ENCODE measurements around the gene OR51B4. TPM values are rescaled to one million over a fixed set of nuclear protein-coding genes. Genes with fewer than 3 reads are reported as not detected.
"Not testable (repeated sequence)": the region's sequence is repeated elsewhere in the genome, so short reads cannot be mapped to it uniquely, and the experiment has no call there.

OR51B4 gene, protein sequence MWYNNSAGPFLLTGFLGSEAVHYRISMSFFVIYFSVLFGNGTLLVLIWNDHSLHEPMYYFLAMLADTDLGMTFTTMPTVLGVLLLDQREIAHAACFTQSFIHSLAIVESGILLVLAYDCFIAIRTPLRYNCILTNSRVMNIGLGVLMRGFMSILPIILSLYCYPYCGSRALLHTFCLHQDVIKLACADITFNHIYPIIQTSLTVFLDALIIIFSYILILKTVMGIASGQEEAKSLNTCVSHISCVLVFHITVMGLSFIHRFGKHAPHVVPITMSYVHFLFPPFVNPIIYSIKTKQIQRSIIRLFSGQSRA
- not detected in 2 replicates for total RNA-seq

DNA sequence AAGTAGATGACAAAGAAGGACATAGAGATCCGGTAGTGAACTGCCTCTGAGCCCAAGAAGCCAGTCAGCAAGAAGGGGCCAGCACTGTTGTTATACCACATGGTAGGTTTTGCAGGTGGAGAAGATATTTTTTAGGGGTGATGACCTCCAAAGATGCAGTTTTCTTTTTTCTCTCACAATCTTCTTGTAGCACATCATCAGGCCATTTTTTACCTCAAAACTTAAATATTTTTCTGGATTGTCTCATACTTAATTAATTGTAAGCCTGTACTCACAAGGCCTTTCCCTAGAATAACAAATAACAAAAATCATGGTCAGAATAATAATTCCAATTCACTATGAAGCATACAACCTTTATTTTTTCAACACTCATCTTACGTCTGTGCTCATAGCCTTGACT, at the start of gene OR51B4:
Gene OR51B4 (minus strand): TSS at position 101 of the 400 bp plus-strand sequence. CDS start 0 bp downstream, at position 101.
- intact Hi-C loops (cut with micrococcal nuclease): no loop called here

DNA sequence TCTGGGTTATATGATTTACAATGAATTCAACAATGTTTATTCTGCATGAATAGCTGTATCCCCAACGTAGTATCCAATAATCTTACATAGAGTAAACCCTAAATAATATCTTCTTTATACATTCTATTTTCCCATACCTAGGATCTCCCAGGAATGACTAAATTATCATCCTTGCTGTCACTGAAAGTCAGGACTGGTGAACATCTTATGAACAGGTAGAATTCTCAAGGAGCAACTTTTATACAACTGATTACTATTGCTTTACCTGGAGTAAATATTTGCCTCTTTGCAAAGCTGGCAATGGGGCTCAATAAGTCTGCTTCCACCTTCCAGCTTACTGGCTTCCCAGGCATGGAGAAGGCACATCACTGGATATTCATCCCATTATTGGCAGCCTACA, 49.5 kb upstream of the OR51B4 start, which contains the start of gene OR51B6:
Gene OR51B6 (plus strand): TSS at position 301 of the 400 bp plus-strand sequence. CDS start 0 bp downstream, at position 301.
- intact Hi-C loops (cut with micrococcal nuclease): no loop called here

DNA sequence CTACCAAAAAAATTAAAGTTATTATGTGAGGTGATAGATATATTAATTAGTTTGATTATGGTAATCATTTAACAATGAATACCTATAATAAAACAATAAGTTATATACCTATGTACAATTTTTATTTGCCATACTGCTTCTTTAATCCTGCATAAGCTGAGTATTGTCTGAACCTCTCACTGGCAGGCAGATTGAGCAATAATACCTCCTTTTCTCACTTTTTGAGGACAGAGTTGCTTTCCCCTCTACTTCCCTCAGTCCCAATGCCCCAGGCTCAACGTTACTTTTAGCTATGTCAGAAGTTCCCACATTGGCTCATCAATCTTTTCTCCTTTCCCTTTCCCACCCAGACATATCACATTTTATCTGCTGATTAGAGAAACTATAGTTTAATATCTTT, 47.8 kb upstream of the OR51B4 start:
- intact Hi-C loops (cut with micrococcal nuclease): no loop called here

DNA sequence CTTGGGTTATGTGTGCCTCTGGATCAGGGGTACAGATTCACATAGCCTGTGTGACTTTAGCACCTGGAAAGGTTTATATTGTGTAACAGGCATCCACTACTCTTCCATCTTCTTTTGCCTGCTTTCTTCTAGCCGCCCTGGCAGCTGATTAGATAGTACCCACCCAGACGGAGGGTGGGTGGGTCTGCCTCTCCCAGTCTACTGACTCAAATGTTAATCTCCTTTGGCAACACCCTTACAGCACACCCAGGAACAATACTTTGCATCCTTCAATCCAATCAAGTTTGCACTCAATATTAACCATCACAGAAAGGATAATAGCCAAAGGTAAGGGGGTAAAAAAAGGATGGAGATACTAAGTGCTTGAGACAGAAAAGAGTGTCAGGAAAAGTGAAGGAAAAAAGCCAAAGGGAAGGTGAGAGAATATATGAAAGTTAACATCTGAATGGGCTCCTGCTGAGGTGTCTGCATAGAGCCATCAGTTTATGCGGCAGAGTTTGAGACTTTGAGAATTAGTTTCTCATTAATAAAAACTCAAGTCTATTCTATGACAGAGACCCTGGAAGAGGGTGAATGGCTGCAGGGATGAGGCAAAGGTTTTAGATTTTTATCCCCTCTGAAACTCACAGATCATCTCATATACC, 46.9 kb upstream of the OR51B4 start:
- intact Hi-C loops (cut with micrococcal nuclease): no loop called here

DNA sequence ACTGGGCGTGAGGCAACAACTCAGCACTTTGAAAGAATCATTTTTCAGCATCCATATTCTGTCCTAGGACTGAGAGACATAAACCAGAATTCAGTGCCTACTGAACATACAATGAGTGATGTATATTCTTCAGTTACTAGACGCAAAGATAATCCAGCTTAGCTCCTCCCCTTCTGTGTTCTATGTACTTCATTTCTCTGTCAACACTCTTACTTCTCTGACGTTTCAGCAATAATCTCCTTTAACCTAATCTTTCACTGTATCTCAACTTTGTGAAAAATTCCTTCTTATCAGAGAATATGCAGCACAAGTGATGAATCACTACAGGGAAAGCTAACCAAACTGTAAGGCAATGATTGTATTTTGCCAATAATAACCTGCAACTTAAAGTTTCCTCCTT, 44.1 kb upstream of the OR51B4 start:
- intact Hi-C loops (cut with micrococcal nuclease): no loop called here

DNA sequence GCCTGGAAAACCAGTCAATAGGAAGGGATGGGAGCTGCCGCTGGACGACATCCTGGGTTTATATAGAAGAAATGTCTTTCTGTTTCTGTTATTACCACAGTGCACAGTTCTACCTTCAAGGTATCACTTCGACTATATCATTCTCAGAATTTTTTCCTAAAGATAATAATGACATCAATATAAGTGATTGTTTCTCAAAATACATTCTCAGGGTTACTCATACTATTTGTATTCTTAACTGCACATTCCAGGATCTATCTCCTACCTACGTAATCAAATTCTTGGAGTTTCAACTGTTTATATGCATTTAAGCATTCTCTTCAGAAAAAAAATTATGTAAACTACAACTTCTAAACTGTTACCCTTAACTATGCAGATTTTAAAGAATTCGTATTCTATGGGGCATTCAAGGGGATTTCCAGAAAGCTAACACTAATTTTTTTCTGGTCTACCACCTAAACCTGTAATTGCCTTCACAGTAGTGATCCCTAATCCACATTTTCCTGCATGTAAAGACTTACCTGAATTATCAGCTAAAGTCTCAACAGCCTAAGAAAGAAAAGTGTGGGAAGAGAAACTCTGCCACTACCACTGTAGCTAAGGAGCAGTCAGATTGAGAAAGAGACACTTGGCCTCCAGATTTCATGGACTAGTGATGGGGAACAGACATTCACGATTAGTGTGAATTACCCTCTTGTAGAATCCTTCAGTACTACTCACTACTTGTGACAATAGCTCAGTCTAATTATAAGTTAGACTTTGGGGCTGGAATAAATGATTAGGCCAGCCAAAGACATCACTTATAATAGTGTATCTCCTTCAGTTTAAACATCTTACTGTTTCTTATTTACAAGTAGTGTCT, 42.0 kb upstream of the OR51B4 start, which contains the start of gene OR51B5:
Gene OR51B5 (minus strand): TSS at position 51 of the 862 bp plus-strand sequence. CDS start 0 bp downstream, at position 51.
- intact Hi-C loops (cut with micrococcal nuclease): no loop called here

DNA sequence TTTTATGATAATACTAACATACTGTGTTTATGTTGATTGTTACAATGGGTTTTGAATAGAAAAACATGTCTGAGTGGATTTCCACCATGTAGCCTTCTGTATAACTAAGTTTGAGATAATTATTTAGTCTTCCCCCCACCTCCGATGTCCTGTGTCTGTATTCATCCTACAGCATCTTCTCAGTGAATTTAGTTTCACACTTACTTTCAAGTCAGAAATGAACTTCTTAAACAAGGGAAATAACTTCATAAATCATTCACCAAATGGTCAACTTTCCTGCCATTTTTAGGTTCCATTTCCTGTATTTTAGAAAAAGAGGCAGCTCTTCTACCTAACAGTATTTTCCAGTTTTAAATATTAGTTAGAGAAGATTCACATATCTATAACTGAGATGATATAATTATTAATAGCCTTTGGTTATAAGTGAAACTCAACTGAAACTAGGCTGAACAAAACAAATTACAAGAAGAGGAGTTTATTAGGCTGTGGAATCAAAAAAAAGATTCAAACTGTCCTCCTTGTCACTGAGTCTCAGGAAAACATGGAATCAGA, 38.1 kb upstream of the OR51B4 start:
- intact Hi-C loops (cut with micrococcal nuclease): no loop called here

DNA sequence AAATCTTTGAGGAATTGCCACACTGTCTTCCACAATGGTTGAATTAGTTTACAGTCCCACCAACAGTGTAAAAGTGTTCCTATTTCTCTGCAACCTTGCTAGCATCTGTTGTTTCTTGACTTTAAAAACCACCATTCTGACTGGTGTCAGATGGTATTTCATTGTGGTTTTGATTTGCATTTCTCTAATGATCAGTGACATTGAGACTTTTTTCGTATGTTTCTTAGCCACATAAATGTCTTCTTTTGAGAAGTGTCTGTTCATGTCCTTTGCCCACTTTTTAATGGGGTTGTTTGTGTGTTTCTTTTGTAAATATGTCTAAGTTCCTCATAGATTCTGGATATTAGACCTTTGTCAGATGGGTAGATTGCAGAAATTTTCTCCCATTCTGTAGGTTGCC, 35.5 kb upstream of the OR51B4 start:
- intact Hi-C loops (cut with micrococcal nuclease): not testable (repeated sequence)

DNA sequence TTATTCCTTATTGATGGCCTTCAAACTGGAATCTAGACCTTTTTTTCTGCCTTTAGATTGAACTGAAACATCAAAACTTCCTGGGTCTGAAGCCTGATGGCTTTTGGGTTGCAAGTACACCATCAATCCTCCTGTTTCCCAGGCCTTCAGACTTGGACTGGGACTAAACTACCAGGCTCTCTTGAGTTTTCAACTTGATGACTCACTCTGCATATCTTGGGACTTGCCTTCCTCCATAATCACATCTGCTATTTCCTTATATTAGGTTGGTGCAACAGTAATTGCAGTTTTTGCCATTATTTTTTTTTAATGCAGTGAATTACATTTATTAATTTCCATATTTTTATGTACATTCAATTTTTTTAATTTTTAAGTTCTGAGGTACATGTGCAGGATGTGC, 34.6 kb upstream of the OR51B4 start:
- intact Hi-C loops (cut with micrococcal nuclease): no loop called here

DNA sequence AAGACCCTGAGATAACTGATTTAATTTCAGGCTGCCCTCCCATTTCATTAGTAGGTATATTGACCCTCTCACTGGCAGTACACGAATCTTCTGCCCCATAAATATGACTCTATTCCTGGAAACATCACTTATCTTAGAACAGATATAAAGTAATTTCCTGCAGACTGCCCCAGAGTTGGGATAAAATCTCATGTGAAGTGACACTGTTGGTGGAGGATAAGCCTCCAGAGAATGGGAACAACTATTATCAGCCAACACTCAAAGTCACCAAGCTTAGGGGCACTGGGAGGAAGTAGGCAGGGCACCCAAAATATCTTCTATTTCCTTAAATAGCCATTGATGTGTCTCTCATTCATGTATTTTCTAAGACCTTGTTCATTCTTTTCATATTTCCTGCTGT, 33.4 kb upstream of the OR51B4 start:
- intact Hi-C loops (cut with micrococcal nuclease): no loop called here

DNA sequence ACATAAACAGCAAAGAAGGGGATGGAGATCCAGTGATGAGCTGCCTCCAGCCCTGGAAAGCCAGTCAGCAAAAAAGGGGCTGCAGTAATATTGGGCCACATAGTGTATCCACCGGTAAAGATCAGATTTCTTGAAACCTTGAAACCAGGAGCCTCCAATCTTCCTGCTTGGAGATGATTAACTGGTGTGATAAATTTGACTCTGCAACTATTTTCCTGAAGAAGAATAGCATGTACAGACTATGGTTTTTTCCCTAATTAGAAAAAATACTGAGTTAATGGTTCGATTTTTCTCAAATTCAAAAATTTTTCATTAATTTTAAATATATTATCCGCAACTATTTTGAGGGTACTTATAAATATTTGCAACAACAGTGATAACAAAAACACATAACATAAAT, 22.5 kb upstream of the OR51B4 start, which contains the start of gene OR51B2:
Gene OR51B2 (minus strand): TSS at position 101 of the 400 bp plus-strand sequence. CDS start 0 bp downstream, at position 101.
- intact Hi-C loops (cut with micrococcal nuclease): no loop called here

DNA sequence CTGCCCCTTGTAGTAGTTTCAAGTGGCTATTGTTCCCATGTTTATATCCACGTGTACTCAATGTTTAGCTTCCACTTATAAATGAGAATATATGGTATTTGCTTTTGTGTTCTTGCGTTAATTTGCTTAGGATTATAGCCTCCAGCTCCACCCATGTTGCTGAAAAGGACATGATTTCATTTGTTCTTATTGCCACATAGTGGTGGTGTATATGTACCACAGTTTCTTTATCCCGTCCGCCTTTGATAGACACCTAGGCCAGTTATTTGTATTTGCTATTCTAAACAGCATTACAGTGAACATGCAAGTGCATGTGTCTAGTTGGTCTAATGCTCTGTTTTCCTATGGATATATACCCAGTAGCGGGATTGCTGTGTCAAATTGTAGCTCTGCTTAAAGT, 15.5 kb upstream of the OR51B4 start:
- intact Hi-C loops (cut with micrococcal nuclease): no loop called here

DNA sequence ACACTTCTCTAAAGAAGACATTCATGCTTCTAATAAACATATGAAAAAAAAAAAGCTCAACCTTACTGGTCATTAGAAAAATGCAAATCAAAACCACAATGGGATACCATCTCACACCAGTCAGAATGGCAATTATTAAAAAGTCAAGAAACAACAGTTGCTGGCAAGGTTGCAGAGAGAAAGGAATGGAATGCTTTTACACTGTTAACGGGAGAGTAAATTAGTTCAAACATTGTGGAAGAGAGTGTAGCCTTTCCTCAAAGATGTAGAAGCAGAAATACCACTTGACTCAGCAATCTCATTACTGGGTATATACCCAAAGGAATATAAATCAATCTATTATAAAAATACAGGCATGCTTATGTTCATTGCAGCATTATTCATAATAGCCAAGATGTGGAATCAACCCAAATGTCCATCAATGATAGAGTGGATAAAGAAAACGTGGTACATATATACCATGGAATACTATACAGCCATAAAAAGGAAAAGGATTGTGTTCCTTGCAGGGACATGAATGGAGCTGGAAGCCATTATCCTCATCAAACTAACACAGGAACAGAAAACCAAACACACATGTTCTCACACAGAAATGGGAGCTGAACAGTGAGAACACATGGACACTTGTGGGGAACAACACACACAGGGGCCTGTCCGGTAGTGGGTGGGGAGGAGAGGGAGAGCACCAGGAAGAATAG, 11.7 kb upstream of the OR51B4 start:
- intact Hi-C loops (cut with micrococcal nuclease): not testable (repeated sequence)

DNA sequence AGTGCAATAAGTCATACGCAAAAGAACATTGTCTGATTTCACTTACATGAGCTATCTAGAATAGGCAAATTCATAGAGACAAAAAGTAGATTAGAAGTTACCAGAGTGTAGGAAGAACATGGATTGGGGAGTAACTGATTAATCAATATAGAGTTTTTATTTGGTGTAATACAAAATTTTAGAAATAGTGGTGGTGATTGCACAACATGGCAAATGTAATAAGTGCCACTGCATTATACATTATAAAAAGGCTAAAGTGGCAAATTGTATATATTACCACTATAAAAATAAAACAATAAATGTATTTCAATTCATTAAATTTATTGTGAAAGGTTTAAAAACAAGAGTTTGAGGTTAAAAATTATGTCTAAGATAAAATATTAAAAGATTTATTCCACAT, 8.7 kb upstream of the OR51B4 start:
- intact Hi-C loops (cut with micrococcal nuclease): no loop called here

DNA sequence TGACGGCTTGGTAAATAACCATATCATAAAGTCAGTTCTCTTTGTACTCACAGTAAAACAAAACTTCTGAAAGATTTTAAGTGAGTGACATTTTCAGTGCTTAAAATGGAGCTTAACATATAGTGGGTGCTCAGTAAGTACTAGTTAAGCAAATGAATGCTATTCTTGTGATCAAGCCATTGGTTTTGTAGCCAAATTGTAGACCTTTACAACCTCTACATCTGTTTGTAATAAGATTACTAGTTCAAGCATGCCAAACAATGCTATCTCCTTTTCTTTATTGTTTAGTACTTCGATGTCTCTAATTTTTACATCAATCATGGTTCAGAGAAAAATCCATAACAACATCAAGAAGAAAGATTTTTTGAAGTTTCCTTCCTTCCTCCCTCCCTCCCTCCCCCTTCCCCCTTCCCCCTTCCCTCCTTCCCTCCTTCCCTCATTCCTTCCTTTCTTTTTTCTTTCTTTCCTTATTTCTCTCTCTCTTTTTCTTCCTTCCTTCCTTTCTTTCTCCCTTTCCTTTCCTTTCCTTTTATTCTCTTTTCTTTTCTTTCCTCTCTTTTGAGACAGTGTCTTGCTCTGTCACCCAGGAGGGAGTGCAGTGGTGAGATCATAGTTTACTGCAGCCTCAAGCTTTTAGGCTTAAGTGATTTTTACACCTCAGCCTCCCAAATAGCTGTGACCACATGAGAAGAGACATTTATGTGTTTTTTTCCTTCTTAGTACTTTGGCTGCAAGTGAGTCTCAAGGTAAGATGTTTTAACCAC, 5.7 kb upstream of the OR51B4 start:
- intact Hi-C loops (cut with micrococcal nuclease): no loop called here

DNA sequence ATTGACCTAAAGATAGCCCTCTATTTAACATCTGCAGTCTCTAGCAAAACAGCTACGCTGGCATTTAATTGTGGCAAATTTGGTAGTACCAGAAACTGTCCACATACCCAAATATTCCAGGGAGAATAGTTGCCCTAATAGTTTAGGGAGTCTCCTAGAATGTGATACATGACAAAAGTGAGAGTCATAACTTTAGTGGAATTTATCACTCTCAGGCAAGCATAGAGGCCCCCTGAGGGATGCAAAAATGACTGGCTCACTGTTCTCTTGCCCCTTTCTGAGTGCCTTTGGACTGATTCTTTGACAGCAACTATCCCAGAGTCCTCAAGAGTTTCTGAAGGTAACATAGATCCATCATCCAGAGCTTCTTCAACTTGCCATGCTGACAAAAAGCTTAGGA, 2.3 kb upstream of the OR51B4 start:
- intact Hi-C loops (cut with micrococcal nuclease): no loop called here

DNA sequence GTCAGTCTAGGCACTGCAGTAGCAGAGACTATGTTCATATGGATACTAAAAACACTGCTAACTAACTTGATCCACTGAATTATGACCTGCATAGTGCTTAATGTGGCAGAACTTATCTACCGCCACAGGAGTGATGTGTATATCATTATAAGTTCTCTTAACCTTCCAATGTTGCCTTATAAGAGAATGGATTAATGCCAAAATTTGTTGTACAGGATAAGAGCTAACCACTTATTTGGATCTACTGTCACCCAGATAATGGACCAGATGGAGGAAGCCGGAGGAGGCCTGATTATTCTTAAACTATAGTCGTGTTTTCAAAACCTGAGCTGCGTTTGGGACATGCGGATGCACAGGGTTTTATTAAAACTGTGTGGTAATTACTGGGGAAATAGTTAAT, 1.9 kb upstream of the OR51B4 start:
- intact Hi-C loops (cut with micrococcal nuclease): no loop called here

DNA sequence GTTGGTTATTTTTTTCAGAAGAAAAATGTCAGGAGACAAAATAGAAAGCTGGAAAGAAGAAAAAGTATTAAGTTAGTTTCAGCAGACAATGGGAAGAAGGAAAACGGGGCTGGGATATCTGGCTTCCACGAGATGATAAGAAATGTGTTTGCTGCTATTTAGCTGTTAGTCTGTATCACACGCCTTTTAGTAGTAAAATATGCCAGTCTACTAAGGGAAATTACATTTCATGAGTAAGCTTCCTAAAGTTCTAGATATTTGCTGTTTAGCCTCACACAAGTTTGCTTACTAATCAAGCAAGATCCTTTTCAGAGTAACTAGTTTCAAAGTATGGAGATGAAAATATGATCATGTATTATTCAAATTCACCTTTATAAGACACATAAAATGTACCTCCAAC, 1.5 kb downstream of the OR51B4 start:
- intact Hi-C loops (cut with micrococcal nuclease): no loop called here

DNA sequence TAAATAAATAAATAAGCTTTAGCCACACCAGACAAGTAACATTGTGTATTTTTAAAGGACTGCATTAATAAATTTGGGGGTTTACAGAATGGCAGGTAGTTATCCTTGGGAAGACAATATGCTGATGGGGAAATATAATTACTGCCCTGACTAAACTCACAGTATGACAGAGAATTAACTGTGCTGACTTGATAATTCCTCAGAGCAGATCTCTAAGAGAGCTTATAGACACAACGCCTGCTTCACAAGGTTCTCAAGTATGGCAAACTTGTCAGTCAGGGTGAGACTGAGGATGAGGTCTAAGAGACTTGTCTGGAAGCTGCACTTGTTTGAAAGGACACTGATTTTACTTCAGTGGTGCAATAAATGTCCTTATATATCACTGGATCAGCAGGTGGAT, 3.3 kb downstream of the OR51B4 start:
- intact Hi-C loops (cut with micrococcal nuclease): no loop called here

DNA sequence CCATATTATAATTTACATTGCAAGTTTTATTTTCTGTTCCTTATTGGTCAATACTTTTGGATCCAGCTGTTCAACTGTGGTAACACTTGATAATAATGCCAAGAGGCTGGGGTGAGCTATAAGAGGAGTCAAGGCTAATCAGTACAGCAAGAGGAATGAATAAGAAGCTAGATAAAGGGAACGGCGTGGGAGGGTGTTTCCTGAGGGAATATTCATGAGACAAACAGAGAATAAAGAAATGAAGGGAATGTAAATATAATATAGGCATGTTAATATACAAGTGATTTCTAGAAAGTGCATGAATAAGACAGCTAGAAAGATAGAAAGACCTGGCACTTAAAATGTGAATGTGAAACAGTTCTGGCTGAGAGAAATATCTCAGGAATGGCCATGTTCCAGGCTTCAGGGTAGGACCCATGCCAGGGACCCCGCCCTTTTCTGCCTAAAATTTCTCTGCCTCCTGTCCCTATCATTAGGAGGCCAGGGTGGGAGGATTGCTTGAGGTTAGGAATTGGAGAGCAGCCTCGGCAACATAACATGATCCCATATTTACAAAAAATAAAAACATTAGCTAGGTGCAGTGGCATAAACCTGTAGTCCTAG, 3.9 kb downstream of the OR51B4 start:
- intact Hi-C loops (cut with micrococcal nuclease): no loop called here
